Measurements from ENCODE around the gene PDF. TPM values are rescaled to one million over a fixed set of nuclear protein-coding genes. Genes with fewer than 3 reads are reported as not detected.

The PDF gene
- total RNA-seq, 1 donor from 2014 or later = 11.3 TPM

Other genes starting within 250 kb of the PDF start
- 72.2 TPM for gene HAS3, start 224.9 kb downstream of the PDF start, total RNA-seq
- gene CHTF8, start 198.0 kb downstream of the PDF start, total RNA-seq = 89.6 TPM
- 30.2 TPM for gene UTP4, start 197.9 kb downstream of the PDF start, total RNA-seq
- 25.2 TPM for gene SNTB2, start 143.4 kb downstream of the PDF start, total RNA-seq
- 21.0 TPM for gene VPS4A, start 19.2 kb downstream of the PDF start, total RNA-seq
- gene COG8, start 9.0 kb upstream of the PDF start, total RNA-seq = 18.4 TPM
- gene NIP7, start 9.2 kb upstream of the PDF start, total RNA-seq = 29.0 TPM
- gene TMED6, start 21.2 kb upstream of the PDF start, total RNA-seq = 0.52 TPM
- 19.7 TPM for gene TERF2, start 55.4 kb upstream of the PDF start, total RNA-seq
- gene CYB5B, start 94.0 kb upstream of the PDF start, total RNA-seq = 83.7 TPM
- 28.3 TPM for gene NFAT5, start 235.4 kb upstream of the PDF start, total RNA-seq

Data from esophagus mucosa (tissue), 1 donor.